Stimulated activated effector memory CD8-positive, alpha-beta T cell treated with anti-CD3 and anti-CD28 coated beads, Interleukin-12 subunit alpha, Interleukin-12 subunit beta, amount 100 ng/mL, for 72 hours (primary cell): Measurements from ENCODE around the gene GFOD1.

Experiments
- ATAC-seq: fragments of 150-1000 bp; cut with Tn5 transposase; 2 replicates; pipeline ENCODE4 v1.10.0; 2021
- DNase-seq, 2 donors: peaks; one replicate each; pipeline ENCODE4 v3.0.0; 2021 to 2022; ENCODE audit warnings: low spot score in 2 of 2
- H3K27ac Mint-ChIP-seq: one replicate; pipeline ENCODE4 v1.8.0; 2022; ENCODE audit warnings: mild to moderate bottlenecking, mixed read lengths
- H3K36me3 Mint-ChIP-seq: one replicate; pipeline ENCODE4 v1.8.0; 2022; ENCODE audit warnings: mild to moderate bottlenecking, mixed read lengths
- H3K4me1 Mint-ChIP-seq: one replicate; pipeline ENCODE4 v1.8.0; 2022; ENCODE audit warnings: mixed read lengths
- H3K4me3 Mint-ChIP-seq: one replicate; pipeline ENCODE4 v1.8.0; 2022; ENCODE audit warnings: mild to moderate bottlenecking, mixed read lengths
- H3K9me3 Mint-ChIP-seq: one replicate; pipeline ENCODE4 v1.8.0; 2022; ENCODE audit warnings: mixed read lengths

The GFOD1 gene

GRCh38 chr6:13407709-13408695 is 79.4 kb downstream of the GFOD1 start:
- Mint-ChIP-seq H3K27ac (no peak overlapping the region), H3K4me3 (no peak overlapping the region), H3K4me1 (no peaks in the 10 kb centered on the region), H3K36me3 (no peaks in the 10 kb centered on the region), H3K9me3 (no peaks in the 10 kb centered on the region)
- DNase-seq = no peak
- no peak for ATAC-seq

- H3K9me3 Mint-ChIP-seq = no peaks in the 10 kb centered on the region
Observed at GRCh38 chr6:13407368-13407708, 80.1 kb downstream of the GFOD1 start.

GRCh38 chr6:13406781-13407180 is 80.6 kb downstream of the GFOD1 start:
- no peaks in the 10 kb centered on the region for H3K36me3 Mint-ChIP-seq
- DNase-seq = no peak
- H3K27ac Mint-ChIP-seq = no peak overlapping the region
- no peak for ATAC-seq
- H3K4me1 Mint-ChIP-seq = no peaks in the 10 kb centered on the region
- H3K9me3 Mint-ChIP-seq = no peaks in the 10 kb centered on the region
- no peak overlapping the region for H3K4me3 Mint-ChIP-seq

More at GRCh38 chr6:13407368-13407708, 80.1 kb downstream of the GFOD1 start:
- no peak for ATAC-seq
- H3K36me3 Mint-ChIP-seq = no peaks in the 10 kb centered on the region
- H3K27ac Mint-ChIP-seq = no peak overlapping the region
- DNase-seq = no peak
- no peak overlapping the region for H3K4me3 Mint-ChIP-seq
- H3K4me1 Mint-ChIP-seq = no peaks in the 10 kb centered on the region

GRCh38 chr6:13405961-13406477 is 81.4 kb downstream of the GFOD1 start:
- Mint-ChIP-seq H3K9me3 (no peaks in the 10 kb centered on the region), H3K36me3 (no peaks in the 10 kb centered on the region), H3K4me1 (no peaks in the 10 kb centered on the region), H3K4me3 (no peak overlapping the region), H3K27ac (no peak overlapping the region)
- ATAC-seq = no peak
- DNase-seq = no peak

- ATAC-seq (no peak), DNase-seq (no peak)
- H3K4me3 Mint-ChIP-seq = no peak overlapping the region
- H3K36me3 Mint-ChIP-seq = no peaks in the 10 kb centered on the region
- no peak overlapping the region for H3K27ac Mint-ChIP-seq
- no peaks in the 10 kb centered on the region for H3K4me1 Mint-ChIP-seq
- no peaks in the 10 kb centered on the region for H3K9me3 Mint-ChIP-seq
Observed at GRCh38 chr6:13404892-13405254, 82.5 kb downstream of the GFOD1 start.

DNA sequence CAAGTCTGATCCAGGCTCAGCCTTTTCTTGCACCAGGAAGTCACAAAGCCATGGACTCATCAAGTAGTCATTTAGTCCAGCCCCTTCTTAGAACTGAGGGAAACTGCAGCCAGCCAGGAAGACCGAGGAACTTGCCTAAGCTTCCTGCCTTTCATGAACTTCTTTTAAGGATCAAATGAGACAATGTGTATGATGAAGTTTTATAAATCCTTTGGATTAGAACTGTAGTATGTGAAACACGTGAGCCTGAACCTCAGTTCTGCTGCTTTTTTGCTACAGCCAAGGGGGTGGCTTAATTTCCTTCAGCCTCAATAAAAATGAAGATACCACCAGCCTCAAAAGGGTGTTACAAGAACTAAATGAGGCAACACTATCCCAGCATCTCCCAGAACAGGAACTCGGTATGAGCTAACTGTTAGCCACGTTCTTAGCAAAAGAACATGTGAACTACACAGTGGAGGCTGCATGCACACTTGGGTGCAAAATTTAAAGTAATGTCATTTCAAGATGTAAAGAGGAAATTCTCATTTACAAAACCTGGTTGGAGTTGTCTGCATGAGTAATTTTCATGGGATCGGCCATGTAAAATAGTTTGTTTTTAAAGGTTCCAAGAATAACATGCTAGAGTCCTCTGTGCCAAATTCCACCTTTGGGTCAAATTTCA is 83.0 kb downstream of the GFOD1 start:
- no peak for ATAC-seq
- no peaks in the 10 kb centered on the region for H3K4me1 Mint-ChIP-seq

GRCh38 chr6:13402711-13403110 is 84.7 kb downstream of the GFOD1 start:
- H3K4me1 Mint-ChIP-seq = no peaks in the 10 kb centered on the region
- ATAC-seq = no peak

More for the DNA sequence above, 83.0 kb downstream of the GFOD1 start:
- no peaks in the 10 kb centered on the region for H3K9me3 Mint-ChIP-seq
- H3K27ac Mint-ChIP-seq = no peak overlapping the region
- H3K36me3 Mint-ChIP-seq = no peaks in the 10 kb centered on the region
- no peak overlapping the region for H3K4me3 Mint-ChIP-seq
- no peak for DNase-seq

GRCh38 chr6:13400772-13401171 is 86.6 kb downstream of the GFOD1 start:
- DNase-seq (no peak), ATAC-seq (peak; percentile 58)
- Mint-ChIP-seq H3K36me3 (no peaks in the 10 kb centered on the region), H3K9me3 (no peaks in the 10 kb centered on the region), H3K4me3 (no peak overlapping the region), H3K4me1 (peaks cover 7% of the 10 kb centered on the region), H3K27ac (no peak overlapping the region)

More at GRCh38 chr6:13402711-13403110, 84.7 kb downstream of the GFOD1 start:
- Mint-ChIP-seq H3K36me3 (no peaks in the 10 kb centered on the region), H3K9me3 (no peaks in the 10 kb centered on the region), H3K27ac (no peak overlapping the region), H3K4me3 (no peak overlapping the region)
- DNase-seq = no peak

GRCh38 chr6:13398421-13398994 is 88.9 kb downstream of the GFOD1 start:
- DNase-seq (no peak), ATAC-seq (no peak)
- H3K27ac Mint-ChIP-seq = no peak overlapping the region
- no peak overlapping the region for H3K4me3 Mint-ChIP-seq
- H3K9me3 Mint-ChIP-seq = no peaks in the 10 kb centered on the region
- H3K36me3 Mint-ChIP-seq = no peaks in the 10 kb centered on the region
- H3K4me1 Mint-ChIP-seq = peaks cover 7% of the 10 kb centered on the region

- no peak overlapping the region for H3K27ac Mint-ChIP-seq
- no peak for DNase-seq
- ATAC-seq = no peak
- H3K4me3 Mint-ChIP-seq = no peak overlapping the region
- no peaks in the 10 kb centered on the region for H3K36me3 Mint-ChIP-seq
- peaks cover 7% of the 10 kb centered on the region for H3K4me1 Mint-ChIP-seq
- H3K9me3 Mint-ChIP-seq = no peaks in the 10 kb centered on the region
Observed at GRCh38 chr6:13398069-13398381, 89.4 kb downstream of the GFOD1 start.

DNA sequence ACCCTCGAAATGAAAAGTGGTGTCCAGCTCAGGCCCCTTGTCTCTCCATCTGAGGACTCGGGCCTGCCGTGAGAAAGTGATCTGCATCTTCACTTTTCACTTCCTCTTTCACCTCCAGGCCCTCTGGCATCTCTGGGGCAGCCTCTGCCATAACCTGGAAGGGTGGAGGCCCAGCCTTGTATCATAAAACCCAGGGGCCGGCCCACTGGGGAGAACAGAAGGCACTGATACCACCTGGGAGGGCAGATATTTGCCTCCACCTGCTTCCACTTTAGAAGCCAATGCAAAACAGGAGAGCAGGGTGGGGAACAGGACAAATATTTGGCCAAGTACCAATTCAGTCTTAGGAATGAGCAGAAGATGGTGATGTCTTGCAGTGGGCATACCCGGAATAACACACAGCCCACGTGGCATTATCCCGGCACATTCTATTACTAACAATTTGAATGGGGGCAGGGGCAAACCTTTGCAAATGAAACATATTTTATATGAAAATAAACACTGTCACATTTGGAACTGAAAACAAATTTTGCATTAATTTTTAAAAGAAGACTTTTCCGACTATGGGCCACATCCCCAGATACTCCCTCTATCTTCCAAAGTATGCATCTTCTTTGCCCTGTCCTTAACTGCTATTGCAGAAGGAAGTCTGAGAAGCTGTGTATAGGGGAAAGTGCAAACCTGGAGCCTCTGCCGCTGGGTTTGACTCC is 89.9 kb downstream of the GFOD1 start:
- no peaks in the 10 kb centered on the region for H3K36me3 Mint-ChIP-seq
- DNase-seq (no peak), ATAC-seq (no peak)
- H3K4me1 Mint-ChIP-seq = peaks cover 7% of the 10 kb centered on the region
- no peak overlapping the region for H3K4me3 Mint-ChIP-seq
- no peaks in the 10 kb centered on the region for H3K9me3 Mint-ChIP-seq
- peak overlapping the region; percentile 40 for H3K27ac Mint-ChIP-seq

DNA sequence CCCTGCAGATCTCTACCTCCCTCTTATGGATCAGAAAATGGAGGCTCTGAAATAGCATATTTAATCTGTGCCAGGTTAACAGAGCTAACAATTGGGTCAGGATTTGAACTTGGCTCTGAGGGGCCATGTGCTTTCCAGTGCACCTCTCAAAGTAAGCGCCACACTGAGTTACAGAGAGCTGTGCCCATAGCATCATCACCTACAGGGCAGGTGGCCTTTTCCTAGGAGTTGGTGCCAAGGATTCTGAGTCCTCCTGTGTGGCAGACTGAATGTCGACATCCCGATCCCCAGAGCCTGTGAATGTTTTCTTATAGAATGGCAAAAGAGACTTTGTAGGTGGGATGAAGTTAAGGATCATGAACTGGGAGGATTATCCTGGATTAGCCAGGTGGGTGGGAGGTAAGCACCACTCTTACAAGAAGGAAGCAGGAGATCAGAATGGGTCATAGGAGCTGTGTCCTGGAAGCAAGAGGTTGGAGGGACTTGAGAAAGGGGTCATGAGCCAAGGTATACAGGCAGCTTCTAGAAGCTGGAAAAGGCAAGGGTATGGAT is 91.1 kb downstream of the GFOD1 start:
- Mint-ChIP-seq H3K36me3 (no peaks in the 10 kb centered on the region), H3K9me3 (no peaks in the 10 kb centered on the region), H3K4me1 (peaks cover 7% of the 10 kb centered on the region), H3K4me3 (no peak overlapping the region), H3K27ac (peak overlapping the region; percentile 40)
- ATAC-seq = no peak
- no peak for DNase-seq

- no peak overlapping the region for H3K4me3 Mint-ChIP-seq
- peaks cover under 1% of the 10 kb centered on the region for H3K9me3 Mint-ChIP-seq
- H3K36me3 Mint-ChIP-seq = no peaks in the 10 kb centered on the region
- no peak overlapping the region for H3K27ac Mint-ChIP-seq
- ATAC-seq = no peak
- H3K4me1 Mint-ChIP-seq = peaks cover 12% of the 10 kb centered on the region
- no peak for DNase-seq
Observed at GRCh38 chr6:13395272-13396237, 91.8 kb downstream of the GFOD1 start.

GRCh38 chr6:13392462-13392861 is 94.9 kb downstream of the GFOD1 start:
- H3K4me1 Mint-ChIP-seq = peaks cover 16% of the 10 kb centered on the region

More at GRCh38 chr6:13392462-13392861, 94.9 kb downstream of the GFOD1 start:
- no peak for DNase-seq
- Mint-ChIP-seq H3K36me3 (no peaks in the 10 kb centered on the region), H3K9me3 (peaks cover 2% of the 10 kb centered on the region), H3K27ac (peak overlapping the region; percentile 35), H3K4me3 (no peak overlapping the region)
- ATAC-seq = no peak
